ENCODE results near the gene NKX3-2. TPM values are rescaled to one million over a fixed set of nuclear protein-coding genes. Genes with fewer than 3 reads are reported as not detected.

The NKX3-2 gene
- total and polyA plus RNA-seq, 10 donors, result 0.57 to 3.1 (median 1.6) TPM

DNA sequence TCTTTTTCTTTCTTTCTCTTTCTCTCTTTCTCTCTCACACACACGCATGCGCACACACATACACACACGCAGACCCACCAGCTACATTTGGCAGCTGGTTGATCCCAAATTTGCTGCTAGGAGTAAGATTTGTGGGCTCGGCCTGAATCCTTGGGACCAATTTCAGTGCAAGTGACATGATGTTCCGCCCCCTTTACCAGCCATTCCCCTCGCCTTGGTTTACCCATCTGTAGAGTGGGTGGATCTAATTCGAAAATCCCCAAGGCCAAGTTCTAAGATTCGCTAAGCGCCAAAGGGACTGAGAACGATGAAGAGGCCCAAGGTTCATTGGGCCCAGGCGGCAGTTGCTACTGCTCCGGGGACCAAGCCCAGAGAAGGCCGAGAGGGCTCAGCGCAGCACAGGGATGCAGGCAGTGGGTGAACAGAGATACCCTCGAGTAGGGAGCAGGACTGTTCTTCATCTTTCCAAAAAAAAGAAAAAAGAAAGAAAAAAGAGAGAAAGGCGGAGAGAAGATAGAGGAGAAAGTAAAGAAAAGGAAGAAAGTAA is 5.8 kb downstream of the NKX3-2 start:
- no peak for DNase-seq
- 25 to 39% (median 31%) methylated on average over 16 of the region's 16 CpGs for WGBS, 5 donors

DNA sequence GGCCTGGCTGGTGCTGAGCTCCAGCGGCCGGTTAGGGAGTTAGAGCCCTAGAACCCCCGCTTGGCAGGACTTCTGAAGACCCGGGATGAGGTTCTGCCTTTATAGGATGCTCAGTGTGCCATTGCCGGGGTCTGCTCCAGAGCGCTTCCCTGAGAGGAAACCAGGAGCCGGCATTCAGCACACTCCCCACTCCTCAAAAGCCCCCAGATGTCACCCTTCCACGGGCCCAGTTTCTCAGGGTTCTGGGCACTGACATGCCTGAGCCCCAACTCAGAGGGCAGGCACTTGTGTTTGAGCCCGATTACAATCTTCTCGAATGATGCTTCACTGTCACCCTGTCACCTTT is 6.5 kb downstream of the NKX3-2 start:
- Histone ChIP-seq H3K4me3 (no peak overlapping the region), H3K27me3 (replicated peaks in 1 of 7) (peaks cover 30 to 100% (median 99%) of the 10 kb centered on the region in 7 donors)

More for the DNA sequence above, 5.8 kb downstream of the NKX3-2 start:
- H3K4me3 ChIP-seq, result peak overlapping the region in 1 of 8 donors; percentile 18
- H3K36me3 ChIP-seq, result no peaks in the 10 kb centered on the region
- peaks cover 15 to 62% (median 34%) of the 10 kb centered on the region in 6 donors for H3K4me1 ChIP-seq
- peak overlapping the region in 1 of 8 donors; percentile 37 for H3K27ac ChIP-seq
- H3K27me3 ChIP-seq (replicated peaks in 1 of 7), result peaks cover 30 to 100% (median 100%) of the 10 kb centered on the region in 7 donors
- intact Hi-C loops (cut with DNase I; ENCODE audit: low total_unique reads), result no loop called here
- TF ChIP-seq CTCF (IDR thresholded peaks at IDR 0.05 in 8 of 11, conservative IDR thresholded peaks at IDR 0.05 in 3 of 11) (no peak), POLR2A (IDR thresholded peaks at IDR 0.05) (no peak), POLR2AphosphoS5 (IDR thresholded peaks at IDR 0.05) (no peak)
- peaks cover 0 to 31% (median 0%) of the 10 kb centered on the region in 8 donors for H3K9me3 ChIP-seq

DNA sequence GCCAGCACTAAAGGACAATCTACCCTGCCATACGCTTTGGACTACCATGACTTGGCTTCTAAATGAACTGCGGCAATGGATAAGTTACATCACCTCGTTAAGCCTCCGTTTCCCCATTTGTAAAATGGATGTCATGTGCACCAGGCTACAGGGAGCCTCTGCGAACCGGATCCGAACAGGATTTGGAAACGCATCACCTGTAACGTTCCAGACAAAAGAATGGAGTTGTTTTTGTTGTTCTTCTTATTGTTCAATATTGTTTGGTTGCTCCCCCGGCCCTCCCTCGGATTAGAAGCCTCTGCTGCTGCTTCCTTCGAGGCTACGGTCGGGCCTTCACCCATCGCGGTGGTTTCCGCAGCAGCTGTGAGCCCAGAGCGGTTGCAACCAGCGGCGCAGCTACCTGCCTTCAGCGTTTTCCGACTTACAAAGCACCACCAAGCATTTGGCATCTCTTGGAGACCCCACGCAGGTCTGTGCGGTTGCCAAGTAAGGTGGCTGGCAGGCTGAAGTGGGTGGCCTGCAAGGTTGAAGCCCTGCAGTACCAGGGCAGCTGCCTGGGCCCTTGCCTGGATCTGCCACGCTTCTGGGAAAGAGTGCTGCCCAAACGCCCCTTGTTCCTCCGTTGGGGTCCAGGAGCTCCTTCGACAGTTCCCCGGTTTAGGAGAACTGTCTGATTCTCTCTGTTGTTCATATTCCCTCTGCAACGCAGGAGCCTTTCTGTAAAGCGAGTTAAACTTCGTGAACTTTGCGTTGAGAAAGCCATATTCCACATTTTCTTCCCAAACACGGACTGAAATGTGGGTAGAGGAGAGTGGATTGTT is 7.1 kb downstream of the NKX3-2 start:
- 16 to 30% (median 22%) methylated on average over 33 to 34 of the region's 34 CpGs for WGBS, 5 donors
- Histone ChIP-seq H3K27me3 (replicated peaks in 1 of 7) (peaks cover 28 to 100% (median 98%) of the 10 kb centered on the region in 7 donors), H3K4me3 (no peak overlapping the region), H3K27ac (no peak overlapping the region), H3K9me3 (peaks cover 0 to 25% (median 0%) of the 10 kb centered on the region in 8 donors), H3K36me3 (no peaks in the 10 kb centered on the region), H3K4me1 (peaks cover 6 to 49% (median 25%) of the 10 kb centered on the region in 6 donors)
- no peak for DNase-seq
- intact Hi-C loops (cut with DNase I; ENCODE audit: low total_unique reads), result no loop called here
- TF ChIP-seq POLR2A (IDR thresholded peaks at IDR 0.05) (no peak), POLR2AphosphoS5 (IDR thresholded peaks at IDR 0.05) (no peak), CTCF (IDR thresholded peaks at IDR 0.05 in 8 of 11, conservative IDR thresholded peaks at IDR 0.05 in 3 of 11) (no peak)

More for the DNA sequence above, 6.5 kb downstream of the NKX3-2 start:
- Histone ChIP-seq H3K4me1 (peaks cover 11 to 55% (median 31%) of the 10 kb centered on the region in 6 donors), H3K9me3 (peaks cover 0 to 25% (median 0%) of the 10 kb centered on the region in 8 donors), H3K36me3 (no peaks in the 10 kb centered on the region), H3K27ac (no peak overlapping the region)
- intact Hi-C loops (cut with DNase I; ENCODE audit: low total_unique reads), result no loop called here
- no peak for TF ChIP-seq POLR2A (IDR thresholded peaks at IDR 0.05)
- no peak for TF ChIP-seq POLR2AphosphoS5 (IDR thresholded peaks at IDR 0.05)
- no peak for TF ChIP-seq CTCF (IDR thresholded peaks at IDR 0.05 in 8 of 11, conservative IDR thresholded peaks at IDR 0.05 in 3 of 11)
- WGBS, 5 donors, result 17 to 29% (median 18%) methylated on average over 9 to 10 of the region's 10 CpGs
- DNase-seq, result no peak

- Histone ChIP-seq H3K9me3 (peaks cover 0 to 25% (median 0%) of the 10 kb centered on the region in 8 donors), H3K4me1 (peaks cover under 1 to 46% (median 19%) of the 10 kb centered on the region in 6 donors), H3K4me3 (no peak overlapping the region), H3K36me3 (no peaks in the 10 kb centered on the region), H3K27me3 (replicated peaks in 1 of 7) (peaks cover 22 to 100% (median 98%) of the 10 kb centered on the region in 7 donors), H3K27ac (no peak overlapping the region)
- TF ChIP-seq CTCF (IDR thresholded peaks at IDR 0.05 in 8 of 11, conservative IDR thresholded peaks at IDR 0.05 in 3 of 11), result no peak
- TF ChIP-seq POLR2A (IDR thresholded peaks at IDR 0.05), result no peak
- TF ChIP-seq POLR2AphosphoS5 (IDR thresholded peaks at IDR 0.05), result no peak
- WGBS, 5 donors, result 28 to 51% (median 35%) methylated on average over 6 of the region's 6 CpGs
- no peak for DNase-seq
- intact Hi-C loops (cut with DNase I; ENCODE audit: low total_unique reads), result no loop called here
Measured at GRCh38 chr4:13536607-13537006, 7.7 kb downstream of the NKX3-2 start.
